B cell (primary cell): ENCODE measurements around the gene STK16. TPM values are rescaled to one million over a fixed set of nuclear protein-coding genes. Genes with fewer than 3 reads are reported as not detected.

Source experiments
- ATAC-seq: fragments of 200-7000 bp; cut with Tn5 transposase; one replicate; pipeline ENCODE4 v1.10.0; 2021; ENCODE audit warnings: low read depth, mild to moderate bottlenecking, moderate number of reproducible peaks, moderate library complexity
- CTCF ChIA-PET: fragments of 350-600 bp; sonication (Branson Sonifier 250); formaldehyde crosslinking; loops from one replicate; lab custom pipeline; 2021; ENCODE audit warnings: antibody characterized with exemption, inconsistent platforms; lab: Charles Lee
- POLR2A ChIA-PET: fragments of 350-600 bp; sonication (Branson Sonifier 250); formaldehyde crosslinking; loops from one replicate; lab custom pipeline; 2021; ENCODE audit warnings: antibody characterized with exemption; lab: Charles Lee
- DNase-seq: peaks from one replicate; pipeline ENCODE4 v3.0.0; 2013
- H2AFZ ChIP-seq: 2 replicates; pipeline ENCODE4 v1.6.1; 2012; ENCODE audit warnings: mild to moderate bottlenecking, low read depth, low read length; ENCODE audit not compliant: insufficient read depth, poor library complexity, severe bottlenecking
- H3K27ac ChIP-seq, 2 donors: 1 replicate in 1 of 2; 2 replicates in 1 of 2; pipeline ENCODE4 v1.5.1; 2012 to 2013; ENCODE audit warnings: low read length in 2 of 2, mild to moderate bottlenecking in 2 of 2, moderate library complexity in 1 of 2
- H3K27me3 ChIP-seq, 4 experiments: fragments of 200-600 bp in 1 of 4; sonication (generic) in 1 of 4; replicated peaks in 1 of 4; 1 replicate in 2 of 4; 2 replicates in 2 of 4; pipeline versions ENCODE4 v1.6.1 to v1.7.0; 2013 to 2016; ENCODE audit warnings: low read length in 3 of 4, mild to moderate bottlenecking in 2 of 4, mixed read lengths in 1 of 4, moderate library complexity in 1 of 4; ENCODE audit not compliant: insufficient read depth in 4 of 4, control insufficient read depth in 3 of 4; ENCODE audit errors: control extremely low read depth in 1 of 4
- H3K36me3 ChIP-seq, 2 experiments: replicated peaks in 1 of 2; 1 replicate in 1 of 2; 2 replicates in 1 of 2; pipeline versions ENCODE4 v1.6.1 to v1.7.1; 2013; ENCODE audit warnings: low read length in 1 of 2; ENCODE audit not compliant: insufficient read depth in 2 of 2, control insufficient read depth in 1 of 2; ENCODE audit errors: control extremely low read depth in 1 of 2, extremely low read depth in 1 of 2
- H3K4me1 ChIP-seq, 2 donors: fragments of 200-600 bp in 1 of 2; sonication (generic) in 1 of 2; 1 replicate in 1 of 2; 2 replicates in 1 of 2; pipeline versions ENCODE4 v1.5.1 to v1.6.1; 2013 to 2017; ENCODE audit warnings: low read length in 2 of 2; ENCODE audit not compliant: control insufficient read depth in 2 of 2, insufficient read depth in 2 of 2
- H3K4me2 ChIP-seq: replicated peaks from 2 replicates; pipeline ENCODE3; 2012; ENCODE audit warnings: mild to moderate bottlenecking, low read depth, low read length; ENCODE audit not compliant: poor library complexity, severe bottlenecking
- H3K4me3 ChIP-seq, 5 experiments: fragments of 200-600 bp in 1 of 5; sonication (generic) in 1 of 5; 1 replicate in 3 of 5; 2 replicates in 2 of 5; pipeline versions ENCODE4 v1.5.1 to v1.7.0; 2011 to 2016; ENCODE audit warnings: low read length in 4 of 5, mild to moderate bottlenecking in 4 of 5, low read depth in 2 of 5, control low read depth in 1 of 5, moderate library complexity in 1 of 5; ENCODE audit not compliant: insufficient read depth in 1 of 5; ENCODE audit errors: control extremely low read depth in 1 of 5, extremely low read depth in 1 of 5
- H3K79me2 ChIP-seq: fragments of 200-600 bp; sonication (generic); one replicate; pipeline ENCODE4 v1.6.0; 2016; ENCODE audit warnings: low read length; ENCODE audit not compliant: control insufficient read depth, insufficient read depth
- H3K9ac ChIP-seq: fragments of 200-600 bp; sonication (generic); 2 replicates; pipeline ENCODE4 v1.6.1; 2017; ENCODE audit warnings: mild to moderate bottlenecking, low read length, moderate library complexity
- H3K9me3 ChIP-seq, 3 donors: one replicate each; pipeline versions ENCODE4 v1.6.1 to v1.7.1; 2013; ENCODE audit warnings: low read length in 2 of 3; ENCODE audit not compliant: control insufficient read depth in 2 of 3, insufficient read depth in 1 of 3; ENCODE audit errors: control extremely low read depth in 1 of 3
- H4K20me1 ChIP-seq: 2 replicates; pipeline ENCODE4 v1.6.0; 2012; ENCODE audit warnings: mild to moderate bottlenecking, low read length; ENCODE audit not compliant: insufficient read depth, control insufficient read depth, poor library complexity, severe bottlenecking
- H3K27ac Mint-ChIP-seq: one replicate; pipeline ENCODE4 v1.8.0; 2021; ENCODE audit warnings: mixed read lengths
- H3K27me3 Mint-ChIP-seq: one replicate; pipeline ENCODE4 v1.8.0; 2021; ENCODE audit warnings: mixed read lengths
- H3K4me1 Mint-ChIP-seq: one replicate; pipeline ENCODE4 v1.8.0; 2021; ENCODE audit warnings: mixed read lengths
- H3K4me3 Mint-ChIP-seq: one replicate; pipeline ENCODE4 v1.8.0; 2021; ENCODE audit warnings: mixed read lengths
- H3K9me3 Mint-ChIP-seq: one replicate; pipeline ENCODE4 v1.8.0; 2022; ENCODE audit warnings: mixed read lengths; ENCODE audit not compliant: insufficient read depth
- CTCF ChIP-seq: fragments of 200-600 bp; IDR thresholded peaks from one replicate; pipeline ENCODE4 v1.8.0; 2022; ENCODE audit warnings: antibody characterized with exemption, mild to moderate bottlenecking
- EZH2 ChIP-seq: IDR thresholded peaks from 2 replicates; pipeline ENCODE4 v1.6.1; 2012; ENCODE audit warnings: borderline replicate concordance, low read depth, mild to moderate bottlenecking, moderate library complexity, low read length; ENCODE audit not compliant: insufficient read depth, poor library complexity, severe bottlenecking
- WGBS: methylation state at CpG from one replicate; pipeline ENCODE4 v1.1.5; 2013; ENCODE audit warnings: missing lambda C conversion rate; ENCODE audit not compliant: insufficient coverage; 5-methylcytosine and 5-hydroxymethylcytosine counted together
- intact Hi-C: fragments of 100-400 bp; cut with micrococcal nuclease; formaldehyde crosslinking; loops from one replicate; pipeline ENCODE4 v1.10.0; 2022
- polyA plus RNA-seq: library from polyadenylated mRNA; depleted of rRNA; stranded (reverse); fragments of >200 nt; gene quantifications from 2 replicates; pipeline ENCODE4 v1.2.3, GENCODE V29; 2012
- total RNA-seq, 2 donors: library from RNA; stranded (reverse); fragments of 120-200 nt in 1 of 2; gene quantifications; 1 replicate in 1 of 2; 2 replicates in 1 of 2; pipeline versions ENCODE4 v1.2.3 to v1.2.4, GENCODE V29; 2013 to 2022

The STK16 gene
- total and polyA plus RNA-seq, 2 donors (not counting 1 experiment from before 2014, with no cell fraction given), result 29.0 to 60.1 TPM

GRCh38 chr2:219274361-219274921 is 29.2 kb downstream of the STK16 start:
- intact Hi-C loops, result loop anchor here (10.0 kb wide), 1 partner anchor 320 kb away; the partner anchor contains the start of gene STK11IP
- Histone ChIP-seq H3K27ac (no peak overlapping the region), H3K27me3 (no peaks in the 10 kb centered on the region), H2AFZ (no peak overlapping the region), H3K36me3 (no peaks in the 10 kb centered on the region), H3K4me3 (no peak overlapping the region), H3K4me1 (peaks cover 17 to 27% of the 10 kb centered on the region in 2 donors), H3K4me2 (no peak overlapping the region), H3K9ac (no peak overlapping the region), H4K20me1 (no peaks in the 10 kb centered on the region), H3K79me2 (peaks cover 44% of the 10 kb centered on the region), H3K9me3 (no peaks in the 10 kb centered on the region)
- Mint-ChIP-seq H3K4me1 (peaks cover 34% of the 10 kb centered on the region), H3K27me3 (no peaks in the 10 kb centered on the region), H3K9me3 (no peaks in the 10 kb centered on the region), H3K4me3 (no peak overlapping the region), H3K27ac (no peak overlapping the region)
- WGBS, result 97% methylated on average over 5 of the region's 6 CpGs
- TF ChIP-seq CTCF (no peak), EZH2 (no peak)
- ChIA-PET CTCF (interaction anchor here (0.8 to 15.8 kb wide), 2 partner anchors 19 to 23 kb away, joined by 3 to 239 read pairs; no protein-coding TSS in a partner anchor), POLR2A (interaction anchor here (1.4 kb wide), 1 partner anchor 20 kb away, joined by 5 read pairs; the partner anchor contains the start of gene TUBA4A)
- DNase-seq (no peak), ATAC-seq (no peak)
